OCI-LY7 (cell line): ENCODE data around the gene ZFAND2A. TPM values are rescaled to one million over a fixed set of nuclear protein-coding genes. Genes with fewer than 3 reads are reported as not detected.
"Not testable (repeated sequence)": the region's sequence is repeated elsewhere in the genome, so short reads cannot be mapped to it uniquely, and the experiment has no call there.

Experiments
- BruUV-seq: library from RNA; stranded (reverse); fragments of 400-500 nt; replicated peaks from 2 replicates; lab custom pipeline; 2021; lab: Mats Ljungman, UMichigan
- CTCF ChIA-PET: fragments of 300-600 bp; sonication (Branson Sonifier 250); formaldehyde crosslinking; loops from one replicate; lab custom pipeline; 2022; ENCODE audit warnings: antibody characterized with exemption; ENCODE audit not compliant: unreplicated experiment; lab: Charles Lee
- POLR2A ChIA-PET: fragments of 300-600 bp; sonication (Branson Sonifier 250); formaldehyde crosslinking; loops from one replicate; lab custom pipeline; 2022; ENCODE audit warnings: antibody characterized with exemption; lab: Charles Lee
- DNase-seq: peaks from one replicate; pipeline ENCODE4 v3.0.0-alpha.2; 2015; ENCODE audit warnings: low spot score
- H2AFZ ChIP-seq: fragments of 200-600 bp; sonication (generic), shearing (Covaris generic); 2 replicates; pipeline ENCODE4 v1.6.1; 2014; ENCODE audit warnings: mild to moderate bottlenecking, antibody characterized with exemption, low read length, moderate library complexity
- H3K27ac ChIP-seq: fragments of 200-600 bp; sonication (generic); 2 replicates; pipeline ENCODE4 v1.5.1; 2014; ENCODE audit warnings: mixed run types, low read depth, mild to moderate bottlenecking, moderate library complexity, low read length, inconsistent platforms; ENCODE audit not compliant: poor library complexity, severe bottlenecking
- H3K36me3 ChIP-seq: fragments of 200-600 bp; sonication (generic); 2 replicates; pipeline ENCODE4 v1.6.1; 2014; ENCODE audit warnings: mild to moderate bottlenecking, antibody characterized with exemption, low read length, moderate library complexity, mixed read lengths; ENCODE audit not compliant: insufficient read depth
- H3K4me1 ChIP-seq: fragments of 200-600 bp; sonication (generic); 2 replicates; pipeline ENCODE4 v1.5.1; 2014; ENCODE audit warnings: mild to moderate bottlenecking, low read length; ENCODE audit not compliant: insufficient read depth, poor library complexity, severe bottlenecking
- H3K4me2 ChIP-seq: fragments of 200-600 bp; sonication (generic); 2 replicates; pipeline ENCODE4 v1.6.1; 2014; ENCODE audit warnings: mild to moderate bottlenecking, low read length
- H3K4me3 ChIP-seq: fragments of 200-600 bp; sonication (generic); 2 replicates; pipeline ENCODE4 v1.5.1; 2014; ENCODE audit warnings: mild to moderate bottlenecking, low read depth, low read length; ENCODE audit not compliant: poor library complexity, severe bottlenecking
- H3K79me2 ChIP-seq: fragments of 200-600 bp; sonication (generic); 2 replicates; pipeline ENCODE4 v1.6.1; 2016; ENCODE audit warnings: low read depth, mild to moderate bottlenecking, low read length, moderate library complexity, mixed read lengths; ENCODE audit not compliant: insufficient read depth
- H3K9me2 ChIP-seq: fragments of 200-600 bp; sonication (generic); 2 replicates; pipeline ENCODE4 v1.6.1; 2016; ENCODE audit warnings: mild to moderate bottlenecking, low read length, mixed read lengths; ENCODE audit not compliant: insufficient read depth
- H3K9me3 ChIP-seq: fragments of 200-600 bp; sonication (generic); 2 replicates; pipeline ENCODE4 v1.6.1; 2014; ENCODE audit warnings: mild to moderate bottlenecking, mixed run types, low read length, mixed read lengths
- H4K20me1 ChIP-seq: fragments of 200-600 bp; sonication (generic); 2 replicates; pipeline ENCODE4 v1.6.1; 2014; ENCODE audit warnings: mild to moderate bottlenecking, antibody characterized with exemption, low read length, moderate library complexity, mixed read lengths; ENCODE audit not compliant: insufficient read depth
- CTCF ChIP-seq: fragments of 200-600 bp; sonication (generic); conservative IDR thresholded peaks from 2 replicates; pipeline ENCODE4 v1.5.1; 2014; ENCODE audit warnings: mild to moderate bottlenecking, antibody characterized with exemption, low read length, moderate library complexity, mixed read lengths
- EZH2phosphoT487 ChIP-seq: fragments of 200-600 bp; sonication (generic); IDR thresholded peaks from 2 replicates; pipeline ENCODE4 v1.6.1; 2018; ENCODE audit warnings: low read depth, borderline replicate concordance, mild to moderate bottlenecking, mixed run types, antibody characterized with exemption, low read length, moderate library complexity, mixed read lengths
- intact Hi-C: fragments of 100-400 bp; cut with micrococcal nuclease; formaldehyde crosslinking; loops from one replicate; pipeline ENCODE4 v1.10.0; 2022; ENCODE audit not compliant: unreplicated experiment
- total RNA-seq, 2 experiments: library from RNA; depleted of rRNA in 1 of 2; stranded (reverse); fragments of >200 nt in 1 of 2; shearing (Covaris generic) in 1 of 2; gene quantifications; 2 replicates each; pipeline ENCODE4 v1.2.3, GENCODE V29; 2014 to 2022

Gene ZFAND2A
- total RNA-seq, 2 experiments from 2014 or later: 20.4 to 22.9 TPM

GRCh38 chr7:1204460-1205140 is 44.6 kb upstream of the ZFAND2A start:
- intact Hi-C loops: no loop called here
- Histone ChIP-seq H3K27ac (no peak overlapping the region), H3K4me2 (no peak overlapping the region), H3K4me3 (no peak overlapping the region), H3K9me2 (no peaks in the 10 kb centered on the region), H3K36me3 (no peaks in the 10 kb centered on the region), H4K20me1 (no peaks in the 10 kb centered on the region), H2AFZ (no peak overlapping the region), H3K79me2 (no peaks in the 10 kb centered on the region), H3K9me3 (no peaks in the 10 kb centered on the region), H3K4me1 (no peaks in the 10 kb centered on the region)
- ChIA-PET POLR2A (no interaction called here), CTCF (no interaction called here)
- no TSS peak for BruUV-seq
- no peak for DNase-seq
- no peak for TF ChIP-seq CTCF
- TF ChIP-seq EZH2phosphoT487: no peak

GRCh38 chr7:1202914-1203313 is 42.9 kb upstream of the ZFAND2A start:
- not testable (repeated sequence) for H2AFZ ChIP-seq

GRCh38 chr7:1201916-1202315 is 41.9 kb upstream of the ZFAND2A start:
- no TSS peak for BruUV-seq
- Histone ChIP-seq H3K9me3 (no peaks in the 10 kb centered on the region), H3K4me2 (no peak overlapping the region), H2AFZ (no peak overlapping the region), H3K4me1 (no peaks in the 10 kb centered on the region), H3K4me3 (no peak overlapping the region), H3K36me3 (no peaks in the 10 kb centered on the region), H3K27ac (no peak overlapping the region), H3K79me2 (no peaks in the 10 kb centered on the region), H3K9me2 (no peaks in the 10 kb centered on the region), H4K20me1 (no peaks in the 10 kb centered on the region)
- POLR2A ChIA-PET: interaction anchor here (0.7 kb wide), 2 partner anchors 20 to 508 kb away, joined by 3 read pairs; no protein-coding TSS in a partner anchor
- CTCF ChIA-PET: no interaction called here
- TF ChIP-seq EZH2phosphoT487: no peak
- TF ChIP-seq CTCF: no peak
- no peak for DNase-seq
- intact Hi-C loops: no loop called here

More at GRCh38 chr7:1202914-1203313, 42.9 kb upstream of the ZFAND2A start:
- H3K79me2 ChIP-seq, POLR2A ChIA-PET, DNase-seq, BruUV-seq, H3K36me3 ChIP-seq, H4K20me1 ChIP-seq, H3K9me3 ChIP-seq, H3K4me3 ChIP-seq, H3K27ac ChIP-seq, H3K4me1 ChIP-seq, intact Hi-C loops, CTCF ChIA-PET, H3K4me2 ChIP-seq, H3K9me2 ChIP-seq: not testable (repeated sequence)
